ENCODE data around the gene ERH.
"Not testable (repeated sequence)": the region's sequence is repeated elsewhere in the genome, so short reads cannot be mapped to it uniquely, and the experiment has no call there.

Gene ERH

GRCh38 chr14:69392481-69392880 lies 5.6 kb downstream of the ERH start:
- no peak for DNase-seq

GRCh38 chr14:69391400-69391799 lies 6.7 kb downstream of the ERH start:
- not testable (repeated sequence) for DNase-seq

GRCh38 chr14:69387311-69387710 lies 10.8 kb downstream of the ERH start:
- no peak for DNase-seq

GRCh38 chr14:69378274-69378673 lies 19.8 kb downstream of the ERH start:
- DNase-seq: no peak

GRCh38 chr14:69376439-69376838 lies 21.7 kb downstream of the ERH start:
- no peak for DNase-seq

- DNase-seq: no peak
Observed at GRCh38 chr14:69375722-69376121, 22.4 kb downstream of the ERH start.

- no peak for DNase-seq
Observed at GRCh38 chr14:69375182-69375581, 22.9 kb downstream of the ERH start.

GRCh38 chr14:69374235-69374634 lies 23.9 kb downstream of the ERH start:
- no peak for DNase-seq

- DNase-seq: no peak
Observed at GRCh38 chr14:69373104-69373503, 25.0 kb downstream of the ERH start.

- DNase-seq: no peak
Observed at GRCh38 chr14:69372146-69372545, 26.0 kb downstream of the ERH start.

- no peak for DNase-seq
Observed at GRCh38 chr14:69370061-69370460, 28.0 kb downstream of the ERH start.

- no peak for DNase-seq
Observed at GRCh38 chr14:69368381-69368780, 29.7 kb downstream of the ERH start.

- DNase-seq: no peak
Observed at GRCh38 chr14:69366761-69367160, 31.3 kb downstream of the ERH start.

- DNase-seq: no peak
Observed at GRCh38 chr14:69366069-69366468, 32.0 kb downstream of the ERH start.

- DNase-seq: no peak
Observed at GRCh38 chr14:69364378-69364777, 33.7 kb downstream of the ERH start.

GRCh38 chr14:69363964-69364363 lies 34.1 kb downstream of the ERH start:
- DNase-seq: no peak

- no peak for DNase-seq
Observed at GRCh38 chr14:69363055-69363454, 35.0 kb downstream of the ERH start.

- DNase-seq: no peak
Observed at GRCh38 chr14:69360438-69361108, 37.5 kb downstream of the ERH start.

- DNase-seq: no peak
Observed at GRCh38 chr14:69358966-69359365, 39.1 kb downstream of the ERH start.

- DNase-seq: no peak
Observed at GRCh38 chr14:69358233-69358963, 39.7 kb downstream of the ERH start.

- DNase-seq: no peak
Observed at GRCh38 chr14:69357544-69358200, 40.4 kb downstream of the ERH start.

- DNase-seq: no peak
Observed at GRCh38 chr14:69356903-69357543, 41.1 kb downstream of the ERH start.

- no peak for DNase-seq
Observed at GRCh38 chr14:69355607-69356281, 42.4 kb downstream of the ERH start.
